GM18498 (cell line): ENCODE measurements around the gene C1QC.

ENCODE experiments used
- ATAC-seq: cut with Tn5 transposase; IDR thresholded peaks from one replicate; pipeline ENCODE4 v1.9.1; 2021; ENCODE audit warnings: mild to moderate bottlenecking, moderate library complexity; ENCODE audit not compliant: unreplicated experiment

The C1QC gene

DNA sequence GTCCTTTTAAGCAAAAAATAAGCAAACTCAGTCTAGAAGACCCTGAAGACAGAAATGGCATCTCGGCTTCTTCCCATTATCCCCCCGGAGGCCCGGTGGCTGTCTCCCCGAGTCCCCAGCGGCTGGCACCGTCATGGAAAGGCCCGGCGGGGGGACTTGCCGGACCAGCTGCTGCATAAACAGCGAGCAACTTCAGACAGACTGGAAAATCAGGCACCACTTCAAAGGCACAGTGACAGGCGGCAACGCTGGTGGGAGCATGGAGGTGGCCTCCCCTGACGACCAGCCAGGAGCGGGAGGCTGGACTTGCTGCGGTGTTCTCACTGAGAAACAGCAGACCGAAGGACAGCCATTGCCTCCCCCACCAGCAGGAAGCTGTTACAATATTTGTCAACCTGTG, 25.4 kb upstream of the C1QC start:
- no peak for ATAC-seq

DNA sequence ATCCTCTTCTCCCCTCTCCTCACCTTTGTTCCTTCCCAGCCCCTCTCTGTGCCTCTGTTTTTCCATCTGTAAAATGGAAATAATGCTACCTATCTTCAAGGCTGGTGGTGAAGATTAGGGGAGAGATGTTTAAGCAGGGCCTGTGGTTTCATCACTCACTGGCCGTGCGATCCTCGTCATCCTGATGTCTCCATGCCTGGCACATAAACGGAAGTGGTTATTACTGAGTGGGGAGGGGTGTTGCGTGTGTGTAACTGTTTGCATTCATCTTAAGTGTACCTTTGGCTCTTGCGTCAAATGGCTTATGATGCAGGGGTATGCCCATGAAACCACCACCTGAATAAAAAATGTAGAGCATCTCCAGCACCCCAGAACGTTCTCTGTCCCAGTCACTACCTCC, 24.2 kb upstream of the C1QC start:
- no peak for ATAC-seq

DNA sequence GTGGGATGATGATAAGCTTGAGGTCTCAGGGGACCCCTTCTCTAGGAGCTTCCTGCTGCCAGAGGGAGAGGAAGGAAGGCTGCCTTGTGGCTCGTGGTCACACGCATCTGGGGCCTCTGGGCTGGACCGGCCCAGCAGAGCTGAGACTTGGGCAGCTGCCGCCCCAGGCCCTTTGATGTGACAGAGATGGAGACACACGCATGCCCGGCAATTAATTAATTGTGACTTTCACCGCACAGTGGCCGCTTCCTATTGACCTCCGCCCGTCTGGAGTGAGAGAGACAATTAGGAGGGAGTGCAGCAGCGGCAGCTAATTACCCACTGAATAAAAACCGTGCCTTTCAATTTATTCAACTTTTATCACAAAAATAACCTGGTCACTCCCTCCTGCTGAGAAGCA, 23.6 kb upstream of the C1QC start:
- no peak for ATAC-seq

DNA sequence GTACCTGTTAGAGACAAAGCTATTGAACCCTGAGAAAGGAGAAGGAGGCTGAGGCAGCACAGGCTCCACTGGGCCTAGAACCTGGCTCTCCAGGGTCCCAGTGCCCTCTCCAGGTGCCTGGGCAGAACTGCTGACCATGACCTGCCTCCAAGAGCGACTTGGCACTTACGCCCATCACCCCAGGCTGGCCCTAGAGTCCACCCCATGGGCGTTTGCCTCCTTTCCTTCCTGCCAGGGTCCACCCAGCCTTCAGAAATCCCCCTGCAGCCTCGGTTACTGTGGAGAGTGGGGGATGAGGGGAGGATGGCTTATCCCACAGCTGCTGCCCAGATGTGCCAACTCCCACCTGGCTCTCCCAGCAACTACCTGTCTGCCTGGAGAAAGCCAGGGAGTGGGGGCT, 21.7 kb upstream of the C1QC start:
- no peak for ATAC-seq

DNA sequence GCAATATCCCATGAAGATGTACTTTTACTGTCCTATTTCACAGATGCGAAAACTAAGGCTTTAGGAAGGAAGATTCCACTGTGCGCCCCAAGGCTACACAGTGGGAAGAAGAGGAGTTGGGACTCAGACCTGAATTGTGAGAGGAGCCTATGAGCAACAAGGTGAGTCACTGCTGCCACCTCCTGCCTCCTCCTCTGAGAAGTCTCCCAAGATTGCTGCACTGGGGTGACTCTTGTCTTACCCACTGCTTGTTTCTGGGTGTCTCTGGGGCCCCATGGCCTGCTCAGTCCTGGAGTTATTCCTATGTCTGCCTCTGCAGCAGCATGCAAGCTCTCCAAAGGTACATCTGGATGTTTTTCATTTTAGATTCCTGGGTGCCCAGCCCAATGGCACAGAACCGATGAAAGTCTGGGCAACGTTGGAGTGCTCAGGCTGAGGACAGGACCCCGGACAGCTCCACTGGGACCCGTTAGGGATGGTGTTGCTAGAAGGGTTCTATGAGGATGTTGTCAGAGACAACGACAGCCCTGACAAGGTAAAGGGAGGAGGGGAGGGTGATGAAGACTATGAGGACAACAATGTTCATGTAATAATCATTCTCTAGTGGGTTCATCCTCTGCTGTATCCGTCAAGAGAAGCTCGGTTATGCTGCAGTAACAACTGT, 18.0 kb upstream of the C1QC start:
- ATAC-seq: no peak

DNA sequence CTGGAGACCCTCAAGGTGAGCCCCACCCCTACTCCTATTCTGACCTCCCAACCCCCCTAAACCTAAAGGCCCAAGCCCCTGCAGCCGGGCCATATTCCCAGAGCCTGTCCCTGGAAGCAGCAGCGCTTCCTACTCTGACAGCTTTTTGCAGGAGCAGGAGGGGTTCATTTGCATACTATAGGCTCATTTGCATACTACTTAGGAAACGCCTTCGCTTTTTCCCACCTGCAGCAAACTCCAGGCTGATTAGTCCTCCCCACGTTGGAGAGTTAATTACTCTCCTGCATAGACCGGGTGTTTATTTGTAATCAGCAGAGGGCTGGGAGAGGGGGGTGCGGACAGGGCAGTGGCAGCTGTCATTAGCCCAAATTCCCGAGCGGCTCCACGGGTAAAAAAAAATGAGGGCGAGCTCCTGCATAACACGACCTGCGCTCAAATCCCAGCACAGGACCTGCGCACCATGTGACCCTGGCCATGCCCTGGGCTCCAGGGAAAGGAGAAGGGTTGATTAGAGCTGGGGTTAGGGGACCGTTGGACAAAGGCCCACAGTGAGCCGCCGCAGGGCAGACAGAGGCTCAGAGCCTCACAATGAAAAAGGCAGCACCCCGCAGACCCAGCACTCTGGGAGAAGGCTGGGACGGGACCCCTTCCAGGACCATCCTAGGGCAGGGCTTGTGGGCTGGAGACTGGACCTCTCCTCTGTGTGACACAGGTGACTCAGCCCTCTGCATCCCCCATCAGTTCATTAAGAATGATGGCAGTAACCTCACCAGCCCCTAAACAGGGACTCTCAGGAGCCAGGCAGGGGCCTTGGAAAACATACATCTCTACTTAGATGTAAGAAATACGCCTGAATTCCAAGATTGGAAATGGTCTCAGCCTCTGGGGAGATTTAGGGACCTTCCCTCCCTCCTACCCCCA, 16.9 kb upstream of the C1QC start:
- no peak for ATAC-seq

DNA sequence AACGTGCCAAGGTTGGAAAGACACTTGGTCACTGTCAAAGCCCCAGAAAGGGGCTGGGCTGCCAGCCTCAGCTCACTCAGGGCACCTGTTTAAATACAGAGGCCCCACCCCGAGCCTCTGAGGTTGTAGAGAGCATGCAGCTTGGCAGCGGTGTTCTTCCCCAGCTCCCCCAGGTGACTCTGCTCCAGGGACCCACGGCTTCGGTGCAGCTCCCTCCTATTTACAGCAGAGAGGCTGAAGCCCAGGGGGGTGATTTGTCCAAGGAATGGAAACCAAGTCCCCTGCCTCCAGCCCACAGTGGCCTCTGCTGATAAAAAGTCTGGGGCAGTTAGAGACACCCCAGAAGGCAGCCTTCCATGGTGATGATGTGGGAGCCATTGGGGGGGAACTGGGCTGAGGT, 16.1 kb upstream of the C1QC start:
- no peak for ATAC-seq

DNA sequence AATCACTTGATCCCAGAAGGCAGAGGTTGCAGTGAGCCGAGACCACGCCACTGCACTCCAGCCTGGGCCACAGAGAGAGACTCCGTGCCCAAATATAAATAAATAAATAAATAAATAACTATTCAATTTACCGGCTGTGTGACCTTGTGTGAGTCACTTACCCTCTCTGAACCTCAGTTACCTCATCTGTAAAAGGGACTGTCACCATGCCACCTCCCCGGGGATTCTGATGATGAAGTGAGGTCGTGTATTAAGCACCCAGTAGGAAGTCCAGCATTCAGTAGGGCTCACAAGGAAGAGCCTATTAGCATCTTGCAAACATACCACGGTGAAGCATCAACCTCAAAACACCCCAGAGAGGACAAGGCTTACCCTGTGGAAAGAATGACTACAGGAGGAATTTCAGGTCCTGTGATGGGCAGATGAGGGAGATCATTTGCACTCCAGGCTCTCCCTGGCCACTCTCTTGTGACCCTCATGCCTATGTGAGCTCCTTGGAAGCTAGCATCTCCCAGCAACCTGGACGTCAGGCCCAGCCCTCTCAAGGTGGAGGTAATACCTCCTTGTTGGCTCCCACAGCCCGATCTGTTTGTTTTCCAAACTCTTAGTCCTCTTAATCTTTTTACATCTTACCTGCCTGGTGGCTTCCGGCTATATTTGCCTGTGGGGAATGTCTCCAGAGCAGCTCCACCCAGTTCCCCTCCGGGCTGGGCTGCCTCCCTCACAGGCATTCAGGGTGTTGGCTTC, 14.6 kb upstream of the C1QC start:
- ATAC-seq: no peak

DNA sequence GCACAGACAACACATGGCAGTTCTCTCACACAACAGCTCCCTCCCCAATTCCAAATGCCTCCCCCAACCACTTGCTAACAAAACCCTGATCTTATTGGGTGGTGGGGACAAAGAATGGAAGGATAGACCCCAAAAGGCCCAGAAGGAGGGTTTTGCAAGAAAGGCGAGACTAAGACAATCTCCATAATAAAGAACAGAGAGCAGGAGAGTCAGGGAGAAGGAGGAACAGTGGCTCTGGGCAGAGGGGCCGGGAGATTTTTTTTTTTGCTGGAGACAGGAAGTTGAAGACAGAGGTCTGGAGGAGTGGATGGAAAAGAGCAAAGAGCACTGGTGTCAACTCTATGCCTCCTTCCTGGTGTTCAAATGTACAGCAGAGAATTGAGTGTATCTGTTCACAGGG, 13.5 kb upstream of the C1QC start:
- ATAC-seq: no peak

DNA sequence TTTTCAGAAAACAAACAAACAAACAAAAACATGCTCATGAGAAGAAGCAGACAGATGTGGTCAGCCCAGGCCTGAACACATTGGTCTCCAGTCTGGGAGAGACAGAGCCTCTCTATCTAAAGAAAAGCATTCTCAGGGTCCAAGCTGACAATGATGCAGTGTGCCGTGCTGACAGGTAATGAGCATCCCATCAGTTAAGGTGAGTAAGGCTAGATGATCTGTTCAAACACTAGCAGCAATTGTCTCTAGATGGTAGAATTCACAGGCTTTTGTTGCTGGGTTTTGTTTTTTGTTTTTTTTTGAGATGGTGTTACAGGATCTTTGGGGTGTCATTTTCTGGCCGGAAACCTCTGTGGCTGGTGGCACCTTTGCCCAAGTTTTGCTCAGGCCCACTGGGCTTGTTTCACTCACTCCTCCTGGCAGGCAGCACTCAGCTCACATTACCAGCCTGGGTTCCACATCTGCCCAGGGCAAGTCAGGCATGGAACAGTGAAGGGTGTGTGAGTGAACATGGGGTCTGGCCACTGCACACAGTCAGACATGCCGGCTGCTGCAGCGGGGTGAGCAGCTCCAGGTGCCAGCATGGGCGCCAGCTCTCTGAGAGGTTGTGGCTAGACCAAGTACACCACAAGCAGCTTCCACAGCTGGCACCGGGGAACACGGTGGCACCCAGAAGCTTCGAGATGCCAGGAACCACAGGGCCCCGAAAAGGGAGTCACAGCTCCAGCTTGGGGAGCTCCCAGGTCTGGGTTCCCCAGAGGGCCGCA, 9.6 kb upstream of the C1QC start:
- no peak for ATAC-seq

DNA sequence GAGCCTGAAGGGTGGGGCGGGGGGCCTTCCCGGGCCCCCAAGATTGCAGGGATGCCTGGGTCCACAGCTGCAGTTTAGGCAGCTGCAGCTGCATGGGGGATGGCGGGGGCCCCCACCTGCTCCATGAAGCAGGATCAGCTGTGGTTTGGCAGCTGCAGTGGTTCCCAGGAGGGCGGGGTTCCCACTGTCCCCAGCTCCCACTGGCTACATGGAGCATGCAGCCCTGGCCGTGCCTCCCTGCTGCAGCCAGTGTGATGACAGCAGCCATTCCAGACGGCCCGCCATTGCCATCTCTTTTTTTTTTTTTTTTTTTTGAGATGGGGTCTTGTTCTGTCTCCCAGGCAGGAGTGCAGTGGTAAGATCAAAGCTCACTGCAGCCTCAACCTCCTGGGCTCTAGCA, 8.0 kb upstream of the C1QC start:
- ATAC-seq: no peak

DNA sequence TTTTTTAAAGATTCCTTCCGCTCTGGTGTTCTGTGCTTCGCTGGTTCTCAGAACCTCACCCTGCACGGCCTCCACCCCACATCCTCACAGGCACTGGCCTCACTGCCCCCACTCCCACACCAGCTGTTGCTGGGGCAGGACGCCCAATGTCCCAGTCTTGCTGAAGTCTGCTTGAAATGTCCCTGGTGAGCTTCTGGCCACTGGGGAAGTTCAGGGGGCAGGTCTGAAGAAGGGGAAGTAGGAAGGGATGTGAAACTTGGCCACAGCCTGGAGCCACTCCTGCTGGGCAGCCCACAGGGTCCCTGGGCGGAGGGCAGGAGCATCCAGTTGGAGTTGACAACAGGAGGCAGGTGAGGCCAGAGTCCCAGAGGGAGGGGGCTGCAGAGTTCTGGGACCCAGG, 7.1 kb upstream of the C1QC start, which contains the start of gene C1QA:
Gene C1QA (plus strand): TSS at position 276 of the 400 bp plus-strand sequence. CDS start 989 bp downstream, outside the sequence.
- no peak for ATAC-seq

DNA sequence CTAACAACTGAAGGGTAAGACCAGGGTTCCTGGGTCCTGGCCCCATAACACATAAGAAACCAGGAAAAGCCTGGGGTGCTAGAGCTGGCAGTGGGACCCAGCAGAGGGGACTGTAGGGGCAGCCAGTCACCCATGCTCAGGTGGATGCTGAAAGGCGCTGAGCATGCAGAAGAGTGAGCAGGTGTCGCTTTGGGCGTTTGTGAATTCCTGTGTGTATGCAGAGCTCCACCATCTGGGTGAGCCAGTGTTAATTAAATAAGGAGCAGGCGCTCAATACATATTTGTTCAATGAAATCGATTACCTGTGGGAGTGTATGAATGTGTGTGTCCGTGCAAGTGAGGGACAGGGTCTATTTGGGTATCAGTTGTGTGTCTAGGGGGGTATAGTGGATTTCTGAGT, 6.5 kb upstream of the C1QC start:
- ATAC-seq: no peak

DNA sequence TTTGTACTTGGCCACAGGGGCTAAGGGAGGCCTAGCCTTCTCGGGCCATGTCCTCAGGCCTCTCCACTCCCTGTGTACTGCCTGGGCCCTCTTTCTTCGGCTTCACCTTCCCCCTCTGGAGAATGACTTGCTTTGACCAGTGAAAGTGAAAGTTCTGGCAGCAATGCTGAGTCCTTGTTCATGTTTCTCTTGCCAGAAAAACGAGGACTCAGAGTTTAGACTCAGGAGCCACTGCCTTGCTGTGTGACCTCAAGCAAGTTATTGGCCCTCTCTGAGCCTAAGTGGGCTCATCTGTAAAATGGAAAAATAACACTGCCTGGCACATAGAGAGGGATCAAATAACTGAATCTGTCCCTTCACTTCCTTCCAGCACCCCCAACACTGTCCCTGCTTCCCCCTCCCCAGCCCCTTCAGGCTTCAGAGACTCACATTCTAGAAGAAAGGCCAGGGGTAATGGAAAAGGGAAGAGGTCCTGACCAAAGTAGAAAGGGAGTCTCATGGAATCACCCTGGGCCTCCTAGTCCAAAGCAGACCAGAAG, 5.5 kb upstream of the C1QC start:
- ATAC-seq: no peak

DNA sequence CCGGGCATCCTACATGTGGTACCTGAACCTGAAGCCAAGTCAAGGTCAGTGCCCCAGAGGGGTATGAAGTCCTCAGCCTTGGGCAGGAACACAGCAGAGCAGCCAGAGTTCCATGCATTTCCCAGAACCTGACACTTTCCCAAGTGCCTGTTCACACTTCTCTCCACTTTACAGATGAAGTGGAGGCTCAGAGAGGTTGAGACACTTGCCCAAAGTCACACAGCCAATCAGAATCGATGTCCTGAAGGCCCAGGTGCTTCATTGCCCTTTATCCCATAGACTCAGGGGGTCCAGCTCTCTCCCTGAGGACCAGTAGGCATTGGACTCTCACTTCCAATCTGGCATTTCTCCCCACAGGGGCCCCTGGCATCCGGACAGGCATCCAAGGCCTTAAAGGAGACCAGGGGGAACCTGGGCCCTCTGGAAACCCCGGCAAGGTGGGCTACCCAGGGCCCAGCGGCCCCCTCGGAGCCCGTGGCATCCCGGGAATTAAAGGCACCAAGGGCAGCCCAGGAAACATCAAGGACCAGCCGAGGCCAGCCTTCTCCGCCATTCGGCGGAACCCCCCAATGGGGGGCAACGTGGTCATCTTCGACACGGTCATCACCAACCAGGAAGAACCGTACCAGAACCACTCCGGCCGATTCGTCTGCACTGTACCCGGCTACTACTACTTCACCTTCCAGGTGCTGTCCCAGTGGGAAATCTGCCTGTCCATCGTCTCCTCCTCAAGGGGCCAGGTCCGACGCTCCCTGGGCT, 4.8 kb upstream of the C1QC start:
- no peak for ATAC-seq

DNA sequence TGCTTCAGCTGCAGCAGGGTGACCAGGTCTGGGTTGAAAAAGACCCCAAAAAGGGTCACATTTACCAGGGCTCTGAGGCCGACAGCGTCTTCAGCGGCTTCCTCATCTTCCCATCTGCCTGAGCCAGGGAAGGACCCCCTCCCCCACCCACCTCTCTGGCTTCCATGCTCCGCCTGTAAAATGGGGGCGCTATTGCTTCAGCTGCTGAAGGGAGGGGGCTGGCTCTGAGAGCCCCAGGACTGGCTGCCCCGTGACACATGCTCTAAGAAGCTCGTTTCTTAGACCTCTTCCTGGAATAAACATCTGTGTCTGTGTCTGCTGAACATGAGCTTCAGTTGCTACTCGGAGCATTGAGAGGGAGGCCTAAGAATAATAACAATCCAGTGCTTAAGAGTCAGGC, 4.1 kb upstream of the C1QC start:
- ATAC-seq: no peak

DNA sequence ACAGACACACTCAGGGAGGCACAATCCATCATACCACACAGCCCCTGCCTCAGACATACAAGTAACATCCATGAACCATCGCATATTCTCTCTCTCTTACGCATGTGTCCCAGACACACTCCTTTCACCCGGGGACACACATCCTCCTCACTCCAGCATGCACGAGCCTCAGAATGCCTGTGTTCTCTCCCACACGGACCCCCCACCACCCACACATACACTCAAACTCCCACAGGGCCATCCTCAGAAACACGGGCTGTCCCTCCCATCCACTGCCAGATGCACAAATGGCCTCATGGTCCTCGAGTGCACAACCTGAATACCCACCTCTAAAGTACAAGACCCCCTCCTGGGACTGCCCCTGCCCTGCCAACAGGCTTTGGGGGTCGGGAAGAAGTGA, 2.2 kb upstream of the C1QC start:
- ATAC-seq: no peak

DNA sequence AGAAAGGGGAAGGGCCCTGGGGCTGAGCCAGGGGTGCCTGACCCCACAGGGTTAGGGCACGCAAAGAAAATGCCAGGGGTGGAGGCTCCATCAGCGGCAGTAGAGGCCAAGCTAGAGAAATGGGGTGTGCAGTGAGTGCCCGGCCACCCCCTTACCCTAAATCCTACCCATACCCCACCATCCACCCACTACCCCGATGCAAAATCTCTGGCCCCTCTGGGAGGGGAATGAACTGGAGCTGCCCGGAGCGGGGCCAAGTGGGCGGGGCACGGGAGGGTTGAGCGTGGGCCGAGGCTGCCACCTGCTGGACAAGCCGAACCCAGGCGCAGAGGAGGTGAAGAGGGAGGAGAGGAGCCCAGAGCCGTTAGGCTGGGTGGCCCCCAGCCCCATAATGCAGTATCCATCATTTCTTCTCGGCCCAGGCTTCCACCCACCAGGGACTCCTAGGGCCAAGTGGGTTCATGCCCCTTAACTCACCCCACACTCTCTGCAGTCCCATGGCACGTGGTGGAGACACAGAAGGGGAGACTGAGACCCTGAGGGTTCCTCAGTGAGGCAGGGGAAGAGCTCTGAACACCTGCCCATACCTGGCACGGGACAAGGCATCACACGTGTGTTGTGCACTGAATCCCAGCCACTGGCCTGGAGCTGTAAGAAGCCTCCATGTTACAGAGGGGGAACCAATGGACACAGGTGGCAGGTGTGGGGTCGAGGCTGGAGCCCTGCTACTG, 1.4 kb upstream of the C1QC start:
- no peak for ATAC-seq

DNA sequence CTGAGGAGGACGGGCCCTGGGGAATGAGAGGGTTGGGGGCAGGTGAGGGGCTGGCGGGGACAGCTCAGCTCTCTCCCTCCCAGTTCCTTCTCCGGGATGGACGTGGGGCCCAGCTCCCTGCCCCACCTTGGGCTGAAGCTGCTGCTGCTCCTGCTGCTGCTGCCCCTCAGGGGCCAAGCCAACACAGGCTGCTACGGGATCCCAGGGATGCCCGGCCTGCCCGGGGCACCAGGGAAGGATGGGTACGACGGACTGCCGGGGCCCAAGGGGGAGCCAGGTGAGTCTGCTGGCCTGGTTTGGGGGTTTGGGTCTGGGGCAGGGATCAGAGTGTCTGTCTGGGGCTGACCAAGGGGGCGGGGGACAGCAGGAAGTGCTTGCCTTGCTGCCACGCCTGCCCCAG, 495 bp downstream of the C1QC start:
- ATAC-seq: no peak
